Thoracic aorta (tissue), 2 donors: ENCODE results near the gene DNAJC16. TPM values are rescaled to one million over a fixed set of nuclear protein-coding genes. Genes with fewer than 3 reads are reported as not detected.

ENCODE experiments used
- ATAC-seq: fragments of 150-250 bp; one replicate; pipeline ENCODE4 v1.8.0; 2017; ENCODE audit warnings: low read depth; ENCODE audit not compliant: insufficient number of reproducible peaks, low FRiP score
- DNase-seq: peaks from one replicate; pipeline ENCODE4 v3.0.0-alpha.2; 2020; ENCODE audit warnings: low spot score
- H3K27ac ChIP-seq, 2 donors: fragments of 200-600 bp; sonication (generic); 1 replicate in 1 of 2; 2 replicates in 1 of 2; pipeline ENCODE4 v1.5.1; 2016; ENCODE audit warnings: mild to moderate bottlenecking in 2 of 2, moderate library complexity in 2 of 2
- H3K27me3 ChIP-seq: fragments of 200-600 bp; sonication (generic); replicated peaks from 2 replicates; pipeline ENCODE4 v1.6.0; 2016; ENCODE audit warnings: mild to moderate bottlenecking; ENCODE audit not compliant: insufficient read depth
- H3K36me3 ChIP-seq: fragments of 200-600 bp; sonication (generic); one replicate; pipeline ENCODE4 v1.5.1; 2016
- H3K4me1 ChIP-seq, 2 donors: fragments of 200-600 bp; sonication (generic); 1 replicate in 1 of 2; 2 replicates in 1 of 2; pipeline versions ENCODE4 v1.5.1 to v1.6.0; 2016; ENCODE audit warnings: low read depth in 2 of 2, mild to moderate bottlenecking in 1 of 2; ENCODE audit not compliant: control insufficient read depth in 1 of 2
- H3K4me3 ChIP-seq: fragments of 200-600 bp; sonication (generic); 2 replicates; pipeline ENCODE4 v1.5.1; 2016; ENCODE audit warnings: mild to moderate bottlenecking
- H3K9me3 ChIP-seq: fragments of 200-600 bp; sonication (generic); 2 replicates; pipeline ENCODE4 v1.5.1; 2016
- CTCF ChIP-seq: fragments of 200-600 bp; sonication (generic); IDR thresholded peaks from one replicate; pipeline ENCODE4 v1.5.1; 2019; ENCODE audit warnings: antibody characterized with exemption
- total RNA-seq, 2 donors: library from RNA; depleted of rRNA; stranded (reverse); fragments of >200 nt; gene quantifications; one replicate each; pipeline versions ENCODE4 v1.1.0 to v1.2.3, GENCODE V29; 2016

DNAJC16 gene
- total RNA-seq, 2 donors from 2014 or later, result 14.1 to 28.6 TPM

GRCh38 chr1:15492596-15492995, 34.1 kb upstream of the DNAJC16 start:
- H3K27ac ChIP-seq, result no peak overlapping the region
- no peak for TF ChIP-seq CTCF
- no peaks in the 10 kb centered on the region for H3K4me1 ChIP-seq
- no peak overlapping the region for H3K4me3 ChIP-seq
- peaks cover 21% of the 10 kb centered on the region for H3K36me3 ChIP-seq
- no peak for ATAC-seq
- no peak for DNase-seq
- H3K27me3 ChIP-seq, result no peaks in the 10 kb centered on the region
- no peaks in the 10 kb centered on the region for H3K9me3 ChIP-seq

GRCh38 chr1:15493869-15494390, 32.7 kb upstream of the DNAJC16 start:
- DNase-seq, result no peak
- Histone ChIP-seq H3K27ac (no peak overlapping the region), H3K4me1 (no peaks in the 10 kb centered on the region), H3K36me3 (peaks cover 21% of the 10 kb centered on the region), H3K27me3 (no peaks in the 10 kb centered on the region), H3K9me3 (no peaks in the 10 kb centered on the region), H3K4me3 (no peak overlapping the region)
- no peak for TF ChIP-seq CTCF
- ATAC-seq, result no peak

- no peak for DNase-seq
- Histone ChIP-seq H3K4me1 (no peaks in the 10 kb centered on the region), H3K9me3 (no peaks in the 10 kb centered on the region), H3K4me3 (no peak overlapping the region), H3K27ac (no peak overlapping the region), H3K27me3 (no peaks in the 10 kb centered on the region), H3K36me3 (peaks cover 13% of the 10 kb centered on the region)
- TF ChIP-seq CTCF, result no peak
- no peak for ATAC-seq
Measured at GRCh38 chr1:15500184-15501178, 26.2 kb upstream of the DNAJC16 start.

GRCh38 chr1:15501208-15502032, 25.2 kb upstream of the DNAJC16 start:
- DNase-seq, result no peak
- H3K4me3 ChIP-seq, result no peak overlapping the region
- peak; percentile 11 for TF ChIP-seq CTCF
- ATAC-seq, result no peak
- no peaks in the 10 kb centered on the region for H3K4me1 ChIP-seq
- H3K27ac ChIP-seq, result no peak overlapping the region
- no peaks in the 10 kb centered on the region for H3K27me3 ChIP-seq
- H3K36me3 ChIP-seq, result peaks cover 19% of the 10 kb centered on the region
- H3K9me3 ChIP-seq, result no peaks in the 10 kb centered on the region

- Histone ChIP-seq H3K27me3 (no peaks in the 10 kb centered on the region), H3K27ac (no peak overlapping the region), H3K4me3 (no peak overlapping the region), H3K9me3 (no peaks in the 10 kb centered on the region), H3K36me3 (peaks cover 31% of the 10 kb centered on the region), H3K4me1 (no peaks in the 10 kb centered on the region)
- TF ChIP-seq CTCF, result no peak
- DNase-seq, result no peak
- no peak for ATAC-seq
Measured at GRCh38 chr1:15504436-15504835, 22.2 kb upstream of the DNAJC16 start.
